Neural cell (in vitro differentiated cells): ENCODE measurements around the gene GPC5. TPM values are rescaled to one million over a fixed set of nuclear protein-coding genes. Genes with fewer than 3 reads are reported as not detected.

Experiments
- H2AFZ ChIP-seq: fragments of 200-600, 300-800 bp; sonication (generic), shearing (Covaris generic); 2 replicates; pipeline ENCODE4 v1.6.0; 2014; ENCODE audit warnings: low read depth, mild to moderate bottlenecking, antibody characterized with exemption, low read length, moderate library complexity
- H3F3A ChIP-seq: fragments of 200-600 bp; shearing (Covaris generic); 2 replicates; pipeline ENCODE4 v1.6.1; 2016; ENCODE audit warnings: mild to moderate bottlenecking, moderate library complexity, mixed read lengths, antibody characterized with exemption, low read length; ENCODE audit not compliant: insufficient read depth, poor library complexity, severe bottlenecking
- H3K27ac ChIP-seq: fragments of 200-600, 300-800 bp; sonication (generic), shearing (Covaris generic); 2 replicates; pipeline ENCODE4 v1.5.1; 2014; ENCODE audit warnings: mild to moderate bottlenecking, low read length, moderate library complexity
- H3K27me3 ChIP-seq: fragments of 300-800, 200-600 bp; sonication (generic), shearing (Covaris generic); 2 replicates; pipeline ENCODE4 v1.6.0; 2014; ENCODE audit warnings: mild to moderate bottlenecking, low read depth, low read length, moderate library complexity; ENCODE audit not compliant: insufficient read depth
- H3K36me3 ChIP-seq: fragments of 300-800, 200-600 bp; sonication (generic), shearing (Covaris generic); 2 replicates; pipeline ENCODE4 v1.5.1; 2014; ENCODE audit warnings: mild to moderate bottlenecking, antibody characterized with exemption, low read length, moderate library complexity; ENCODE audit not compliant: insufficient read depth
- H3K4me2 ChIP-seq: fragments of 300-800, 200-600 bp; sonication (generic), shearing (Covaris generic); 2 replicates; pipeline ENCODE4 v1.6.0; 2014; ENCODE audit warnings: mild to moderate bottlenecking, low read length
- H3K4me3 ChIP-seq: fragments of 300-800, 200-600 bp; sonication (generic), shearing (Covaris generic); 2 replicates; pipeline ENCODE4 v1.5.1; 2014; ENCODE audit warnings: mild to moderate bottlenecking, low read length, moderate library complexity
- H3K79me2 ChIP-seq: fragments of 200-600 bp; shearing (Covaris generic); replicated peaks from 2 replicates; pipeline ENCODE4 v1.6.0; 2014; ENCODE audit warnings: mild to moderate bottlenecking, low read length, moderate library complexity; ENCODE audit not compliant: insufficient read depth
- H3K9ac ChIP-seq: fragments of 300-800, 200-600 bp; sonication (generic), shearing (Covaris generic); 2 replicates; pipeline ENCODE4 v1.6.1; 2016; ENCODE audit warnings: mild to moderate bottlenecking, low read length, mixed read lengths
- H3K9me2 ChIP-seq: fragments of 200-600 bp; shearing (Covaris generic); 2 replicates; pipeline ENCODE4 v1.6.1; 2016; ENCODE audit warnings: mild to moderate bottlenecking, low read length, mixed read lengths; ENCODE audit not compliant: insufficient read depth
- H3K9me3 ChIP-seq: fragments of 200-600, 300-800 bp; sonication (generic), shearing (Covaris generic); 2 replicates; pipeline ENCODE4 v1.6.1; 2016; ENCODE audit warnings: mild to moderate bottlenecking, mixed run types, low read length, moderate library complexity, mixed read lengths
- H4K20me1 ChIP-seq: fragments of 200-600 bp; shearing (Covaris generic); 2 replicates; pipeline ENCODE4 v1.6.1; 2016; ENCODE audit warnings: mild to moderate bottlenecking, mixed run types; ENCODE audit not compliant: insufficient read depth
- CTCF ChIP-seq: fragments of 450-650 bp; IDR thresholded peaks from 2 replicates; pipeline ENCODE4 v1.5.1; 2014; ENCODE audit warnings: antibody characterized with exemption, mild to moderate bottlenecking, moderate library complexity; ENCODE audit not compliant: poor library complexity, severe bottlenecking
- EP300 ChIP-seq: fragments of 450-650 bp; conservative IDR thresholded peaks from 2 replicates; pipeline ENCODE4 v1.6.1; 2014; ENCODE audit warnings: antibody characterized with exemption, mild to moderate bottlenecking, moderate library complexity; ENCODE audit not compliant: poor library complexity, severe bottlenecking
- EZH2 ChIP-seq: fragments of 200-600, 300-800 bp; shearing (Covaris generic), sonication (generic); IDR thresholded peaks from 2 replicates; pipeline ENCODE4 v1.6.1; 2014; ENCODE audit warnings: antibody characterized with exemption, low read length, borderline replicate concordance, mild to moderate bottlenecking; ENCODE audit not compliant: insufficient read depth, poor library complexity, severe bottlenecking
- MXI1 ChIP-seq: fragments of 450-650 bp; conservative IDR thresholded peaks from 2 replicates; pipeline ENCODE4 v1.6.1; 2014; ENCODE audit warnings: antibody characterized with exemption, mild to moderate bottlenecking; ENCODE audit not compliant: poor library complexity, severe bottlenecking
- POLR2AphosphoS5 ChIP-seq: IDR thresholded peaks from 2 replicates; pipeline ENCODE4 v1.6.1; 2012
- RAD21 ChIP-seq: fragments of 450-650 bp; conservative IDR thresholded peaks from 2 replicates; pipeline ENCODE4 v1.6.1; 2014; ENCODE audit warnings: antibody characterized with exemption, mild to moderate bottlenecking, moderate library complexity
- REST ChIP-seq: IDR thresholded peaks from 2 replicates; pipeline ENCODE4 v1.6.1; 2012; ENCODE audit warnings: borderline replicate concordance
- SMC3 ChIP-seq: fragments of 450-650 bp; conservative IDR thresholded peaks from 2 replicates; pipeline ENCODE4 v1.6.1; 2014; ENCODE audit warnings: antibody characterized with exemption, mild to moderate bottlenecking, moderate library complexity; ENCODE audit not compliant: poor library complexity
- TAF1 ChIP-seq: IDR thresholded peaks from 2 replicates; pipeline ENCODE4 v1.6.1; 2012; ENCODE audit warnings: low read depth
- polyA plus RNA-seq: library from polyadenylated mRNA; depleted of rRNA; stranded (reverse); fragments of >200 nt; gene quantifications from 2 replicates; pipeline ENCODE4 v1.2.3, GENCODE V29; 2014

GPC5 gene
- polyA plus RNA-seq, 1 donor from 2014 or later: 5.0 TPM

GRCh38 chr13:92833071-92833470, 1434.7 kb downstream of the GPC5 start:
- Histone ChIP-seq H3K4me2 (no peak overlapping the region), H3K27me3 (no peaks in the 10 kb centered on the region), H4K20me1 (no peaks in the 10 kb centered on the region), H2AFZ (no peak overlapping the region), H3K79me2 (no peaks in the 10 kb centered on the region), H3K36me3 (no peaks in the 10 kb centered on the region), H3K9me3 (no peaks in the 10 kb centered on the region), H3K9ac (no peak overlapping the region), H3K4me3 (no peak overlapping the region), H3K9me2 (no peaks in the 10 kb centered on the region), H3F3A (no peaks in the 10 kb centered on the region), H3K27ac (no peak overlapping the region)
- TF ChIP-seq MXI1 (no peak), EZH2 (no peak), REST (no peak), RAD21 (no peak), SMC3 (no peak), POLR2AphosphoS5 (no peak), CTCF (no peak), EP300 (no peak), TAF1 (no peak)

GRCh38 chr13:92836171-92836570, 1437.8 kb downstream of the GPC5 start:
- Histone ChIP-seq H3K9ac (no peak overlapping the region), H3K9me2 (no peaks in the 10 kb centered on the region), H4K20me1 (no peaks in the 10 kb centered on the region), H2AFZ (no peak overlapping the region), H3K36me3 (no peaks in the 10 kb centered on the region), H3K4me2 (no peak overlapping the region), H3F3A (no peaks in the 10 kb centered on the region), H3K9me3 (no peaks in the 10 kb centered on the region), H3K4me3 (no peak overlapping the region), H3K27ac (no peak overlapping the region), H3K79me2 (no peaks in the 10 kb centered on the region), H3K27me3 (no peaks in the 10 kb centered on the region)
- TF ChIP-seq EP300 (no peak), REST (no peak), SMC3 (no peak), CTCF (no peak), RAD21 (no peak), MXI1 (no peak), POLR2AphosphoS5 (no peak), EZH2 (no peak), TAF1 (no peak)
